Neutrophil (primary cell): ENCODE measurements around the gene TAS2R5.

Experiments
- H3K27ac ChIP-seq: fragments of 200-600 bp; sonication (generic); 2 replicates; pipeline ENCODE4 v1.5.1; 2016; ENCODE audit warnings: mild to moderate bottlenecking, moderate library complexity
- H3K27me3 ChIP-seq: fragments of 200-600 bp; sonication (generic); 2 replicates; pipeline ENCODE4 v1.6.0; 2016; ENCODE audit warnings: mild to moderate bottlenecking
- H3K36me3 ChIP-seq: fragments of 200-600 bp; sonication (generic); 2 replicates; pipeline ENCODE4 v1.5.1; 2017
- H3K4me1 ChIP-seq, 2 experiments: fragments of 200-600 bp in 1 of 2; sonication (generic) in 1 of 2; 1 replicate in 1 of 2; 2 replicates in 1 of 2; pipeline versions ENCODE4 v1.5.1 to v1.6.1; 2013 to 2016; ENCODE audit warnings: low read depth in 1 of 2, low read length in 1 of 2, mild to moderate bottlenecking in 1 of 2, moderate library complexity in 1 of 2; ENCODE audit not compliant: control insufficient read depth in 1 of 2, insufficient read depth in 1 of 2
- H3K4me3 ChIP-seq, 2 experiments: fragments of 200-600 bp in 1 of 2; sonication (generic) in 1 of 2; 1 replicate in 1 of 2; 2 replicates in 1 of 2; pipeline ENCODE4 v1.5.1; 2013 to 2016; ENCODE audit warnings: low read depth in 1 of 2, low read length in 1 of 2, mild to moderate bottlenecking in 1 of 2, moderate library complexity in 1 of 2
- H3K9me3 ChIP-seq: fragments of 200-600 bp; sonication (generic); 2 replicates; pipeline ENCODE4 v1.5.1; 2016
- CTCF ChIP-seq: fragments of 200-600 bp; sonication (generic); IDR thresholded peaks from 2 replicates; pipeline ENCODE4 v1.5.1; 2016; ENCODE audit warnings: antibody characterized with exemption

Gene TAS2R5

GRCh38 chr7:141840708-141841107 is 50.7 kb downstream of the TAS2R5 start:
- Histone ChIP-seq H3K4me3 (no peak overlapping the region), H3K36me3 (no peaks in the 10 kb centered on the region), H3K9me3 (no peaks in the 10 kb centered on the region), H3K27me3 (no peaks in the 10 kb centered on the region), H3K27ac (no peak overlapping the region), H3K4me1 (no peaks in the 10 kb centered on the region)
- no peak for TF ChIP-seq CTCF
